Activated CD4-positive, alpha-beta T cell treated with anti-CD3 and anti-CD28 coated beads for 36 hours (primary cell): ENCODE measurements around the gene MAN2A2. TPM values are rescaled to one million over a fixed set of nuclear protein-coding genes. Genes with fewer than 3 reads are reported as not detected.
"Not testable (repeated sequence)": the region's sequence is repeated elsewhere in the genome, so short reads cannot be mapped to it uniquely, and the experiment has no call there.

ENCODE experiments used
- ATAC-seq: fragments of 200-7000 bp; cut with Tn5 transposase; one replicate; pipeline ENCODE4 v1.10.0; 2021; ENCODE audit warnings: mild to moderate bottlenecking, moderate library complexity
- CTCF ChIA-PET: fragments of 350-600 bp; sonication (Branson Sonifier 250); formaldehyde crosslinking; loops from one replicate; lab custom pipeline; 2021; ENCODE audit warnings: antibody characterized with exemption; lab: Charles Lee
- POLR2A ChIA-PET: fragments of 350-600 bp; sonication (Branson Sonifier 250); formaldehyde crosslinking; loops from one replicate; lab custom pipeline; 2021; ENCODE audit warnings: antibody characterized with exemption, inconsistent platforms; lab: Charles Lee
- DNase-seq: peaks from one replicate; pipeline ENCODE4 v3.0.0-alpha.2; 2020
- H3K27ac Mint-ChIP-seq: one replicate; pipeline ENCODE4 v1.8.0; 2021; ENCODE audit warnings: mixed read lengths
- H3K27me3 Mint-ChIP-seq: one replicate; pipeline ENCODE4 v1.8.0; 2021; ENCODE audit warnings: mixed read lengths
- H3K36me3 Mint-ChIP-seq: one replicate; pipeline ENCODE4 v1.8.0; 2021; ENCODE audit warnings: low read depth, mixed read lengths
- H3K4me1 Mint-ChIP-seq: one replicate; pipeline ENCODE4 v1.8.0; 2021; ENCODE audit warnings: mixed read lengths
- H3K4me3 Mint-ChIP-seq: one replicate; pipeline ENCODE4 v1.8.0; 2021; ENCODE audit warnings: mild to moderate bottlenecking, moderate library complexity, mixed read lengths
- H3K9me3 Mint-ChIP-seq: one replicate; pipeline ENCODE4 v1.8.0; 2021; ENCODE audit warnings: low read depth, mixed read lengths
- intact Hi-C, 2 experiments: fragments of 100-400 bp; cut with DNase I in 1 of 2; cut with micrococcal nuclease in 1 of 2; formaldehyde crosslinking; loops; one replicate each; pipeline versions ENCODE4 v1.14.2 to v1.15.1; 2022 to 2024; cut with DNase I, micrococcal nuclease
- total RNA-seq, 2 experiments: library from RNA; stranded (reverse); gene quantifications; one replicate each; pipeline ENCODE4 v1.2.3, GENCODE V29; 2021

Gene MAN2A2
- total RNA-seq, 2 experiments from 2014 or later: 76.6 to 104 TPM

DNA sequence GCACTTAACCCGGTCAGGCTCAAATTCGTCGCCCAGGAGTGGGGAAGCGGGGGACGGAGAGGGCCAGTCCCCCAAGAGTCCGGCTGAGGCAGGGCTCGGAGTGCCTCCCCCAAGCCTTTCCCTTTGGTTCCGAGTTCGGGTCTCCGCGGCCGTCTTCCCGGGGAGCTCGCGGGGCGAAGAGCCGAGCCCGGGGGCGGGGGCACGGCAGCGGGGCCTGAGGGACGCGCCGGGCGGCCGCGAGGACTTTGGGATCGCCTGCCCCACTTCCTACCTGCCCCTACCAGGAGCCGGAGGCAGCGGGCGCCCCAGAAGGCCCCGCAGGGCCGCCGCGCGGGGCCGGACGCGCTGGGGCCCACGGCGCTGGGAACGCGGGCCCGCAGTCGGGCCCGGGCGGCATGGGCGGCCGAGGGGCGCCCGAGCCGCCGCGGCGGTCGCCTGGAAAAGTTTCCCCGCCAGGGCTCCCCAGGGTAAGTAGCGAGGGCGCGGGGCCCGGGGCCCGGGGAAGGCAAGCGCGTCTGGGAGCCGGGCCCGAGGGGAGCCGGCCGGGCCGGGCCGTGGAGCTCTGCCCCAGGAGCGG is 31.9 kb upstream of the MAN2A2 start:
- ATAC-seq: no peak
- Mint-ChIP-seq H3K27ac (peak overlapping the region; percentile 98), H3K9me3 (no peaks in the 10 kb centered on the region), H3K36me3 (peaks cover 56% of the 10 kb centered on the region), H3K4me3 (peak overlapping the region; percentile 90), H3K4me1 (peaks cover 55% of the 10 kb centered on the region), H3K27me3 (peaks cover 1% of the 10 kb centered on the region)
- peak; percentile 61 for DNase-seq
- CTCF ChIA-PET: interaction anchor here (0.6 to 2.2 kb wide), 5 partner anchors 14 to 63 kb away, joined by 3 to 8 read pairs (median 5); no protein-coding TSS in a partner anchor
- intact Hi-C loops: loop anchor here (1.0 to 10.0 kb wide), 4 partner anchors 31 to 224 kb away; partner anchors contain the start of gene HDDC3 (in 1 of the 2)
- POLR2A ChIA-PET: interaction anchor here (0.8 to 2.4 kb wide), 7 partner anchors 19 to 57 kb away, joined by 3 to 19 read pairs (median 5); no protein-coding TSS in a partner anchor

DNA sequence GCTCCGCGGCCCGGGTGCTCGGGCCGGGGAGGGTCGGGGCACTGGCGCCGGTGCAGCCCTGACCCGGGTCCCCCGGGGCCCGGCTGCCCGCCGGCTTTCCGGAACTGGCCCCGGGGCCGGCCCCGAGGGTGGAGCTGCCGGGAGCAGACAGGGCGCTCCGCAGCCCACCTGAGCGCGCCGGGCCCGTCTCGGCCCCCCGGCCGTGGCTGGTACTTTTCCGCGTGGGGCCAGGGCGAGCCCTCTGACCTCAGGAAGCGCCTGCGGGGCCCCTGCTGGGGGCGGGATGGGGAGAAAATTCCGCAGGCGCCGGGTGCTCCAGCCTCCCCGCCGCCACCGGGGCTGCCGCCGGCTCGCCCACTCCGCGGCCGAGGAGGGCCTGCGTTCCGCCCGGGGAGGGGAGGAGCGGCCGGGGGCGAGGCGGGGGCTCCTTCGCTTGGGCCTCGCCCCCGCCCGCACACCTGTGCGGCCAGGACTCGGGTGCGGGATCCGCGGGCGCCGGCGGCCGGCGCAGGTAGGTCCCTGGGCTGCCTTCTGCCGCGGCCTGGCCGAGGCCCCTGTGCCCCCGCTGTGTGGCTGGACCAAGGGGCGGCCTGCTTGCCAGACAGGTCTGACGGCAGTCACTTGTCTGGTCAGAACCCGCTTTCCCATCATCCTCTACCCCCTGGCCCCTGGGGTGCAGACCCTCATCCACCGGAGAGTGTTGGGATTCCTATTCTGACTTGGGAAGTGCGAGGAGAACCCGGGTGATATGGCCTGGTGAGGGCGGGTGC is 31.2 kb upstream of the MAN2A2 start:
- Mint-ChIP-seq H3K36me3 (peaks cover 63% of the 10 kb centered on the region), H3K4me1 (peaks cover 55% of the 10 kb centered on the region), H3K27me3 (peaks cover 1% of the 10 kb centered on the region), H3K4me3 (peak overlapping the region; percentile 94), H3K9me3 (no peaks in the 10 kb centered on the region), H3K27ac (peak overlapping the region; percentile 94)
- ATAC-seq: no peak
- ChIA-PET POLR2A (interaction anchor here (1.2 to 2.4 kb wide), 6 partner anchors 19 to 58 kb away, joined by 3 to 19 read pairs (median 6); no protein-coding TSS in a partner anchor), CTCF (interaction anchor here (0.6 to 1.6 kb wide), 4 partner anchors 14 to 63 kb away, joined by 3 to 6 read pairs (median 4); no protein-coding TSS in a partner anchor)
- intact Hi-C loops: loop anchor here (1.0 to 10.0 kb wide), 7 partner anchors 15 to 225 kb away; partner anchors contain the start of genes BLM (in 1 of the 2) and HDDC3 (in 1 of the 2)
- DNase-seq: peak; percentile 56

- peak; percentile 64 for ATAC-seq
- H3K27me3 Mint-ChIP-seq: no peaks in the 10 kb centered on the region
- H3K36me3 Mint-ChIP-seq: peaks cover 71% of the 10 kb centered on the region
- peak; percentile 83 for DNase-seq
- H3K9me3 Mint-ChIP-seq: no peaks in the 10 kb centered on the region
- H3K4me1 Mint-ChIP-seq: peaks cover 52% of the 10 kb centered on the region
- H3K4me3 Mint-ChIP-seq: peak overlapping the region; percentile 94
- ChIA-PET CTCF (interaction anchor here (0.7 to 2.0 kb wide), 3 partner anchors 14 to 193 kb away, joined by 4 to 12 read pairs (median 6); partner anchors contain the start of gene HDDC3), POLR2A (interaction anchor here (0.6 to 2.4 kb wide), 7 partner anchors 9 to 485 kb away, joined by 3 to 17 read pairs (median 4); partner anchors contain the start of genes BLM and IQGAP1)
- intact Hi-C loops: loop anchor here (1.0 to 10.0 kb wide), 7 partner anchors 16 to 225 kb away; partner anchors contain the start of gene BLM (in 1 of the 2)
- H3K27ac Mint-ChIP-seq: peak overlapping the region; percentile 94
Observed at GRCh38 chr15:90872486-90873184, 30.5 kb upstream of the MAN2A2 start.

DNA sequence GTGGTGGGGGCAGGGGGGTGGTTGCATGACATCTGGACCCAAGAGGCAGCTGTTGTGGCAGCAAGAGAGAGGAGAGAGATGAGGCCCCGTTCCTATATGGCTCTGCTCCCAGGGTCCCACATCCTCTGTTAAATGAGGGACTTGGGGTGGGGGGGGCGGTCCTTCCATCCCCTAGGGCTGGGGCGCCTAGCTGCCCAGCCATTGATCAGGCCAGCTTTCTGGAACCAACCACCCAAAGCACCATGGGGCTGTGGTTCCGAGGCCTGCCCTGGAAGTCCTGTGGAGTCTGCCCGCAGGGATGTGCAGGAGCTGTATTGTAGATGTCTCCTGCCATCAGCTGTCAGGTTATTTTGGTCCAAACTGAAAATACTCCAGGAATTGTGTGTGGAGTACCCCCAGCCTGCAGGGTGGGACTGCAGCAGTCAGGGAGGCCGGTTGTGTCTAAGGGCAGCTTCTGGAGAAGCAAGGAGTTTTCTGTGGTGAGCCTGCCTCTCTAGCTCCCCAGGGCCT is 29.6 kb upstream of the MAN2A2 start:
- intact Hi-C loops: loop anchor here (1.0 to 10.0 kb wide), 7 partner anchors 17 to 226 kb away; partner anchors contain the start of gene BLM (in 1 of the 2)
- ATAC-seq (no peak), DNase-seq (no peak)
- Mint-ChIP-seq H3K9me3 (no peaks in the 10 kb centered on the region), H3K27me3 (no peaks in the 10 kb centered on the region), H3K36me3 (peaks cover 78% of the 10 kb centered on the region), H3K4me1 (peaks cover 44% of the 10 kb centered on the region), H3K27ac (peak overlapping the region; percentile 94), H3K4me3 (peak overlapping the region; percentile 94)
- POLR2A ChIA-PET: interaction anchor here (0.6 to 2.4 kb wide), 8 partner anchors 14 to 156 kb away, joined by 3 to 17 read pairs (median 4); partner anchors contain the start of gene BLM
- CTCF ChIA-PET: interaction anchor here (0.7 to 2.0 kb wide), 7 partner anchors 13 to 194 kb away, joined by 3 to 12 read pairs (median 4); partner anchors contain the start of gene HDDC3

GRCh38 chr15:90873998-90874605 is 29.0 kb upstream of the MAN2A2 start:
- Mint-ChIP-seq H3K27me3 (no peaks in the 10 kb centered on the region), H3K9me3 (no peaks in the 10 kb centered on the region), H3K4me1 (peaks cover 39% of the 10 kb centered on the region), H3K4me3 (peak overlapping the region; percentile 94), H3K36me3 (peaks cover 79% of the 10 kb centered on the region), H3K27ac (peak overlapping the region; percentile 79)
- intact Hi-C loops: loop anchor here (1.0 to 10.0 kb wide), 7 partner anchors 17 to 227 kb away; partner anchors contain the start of gene BLM (in 1 of the 2)
- DNase-seq (peak; percentile 42), ATAC-seq (no peak)
- ChIA-PET CTCF (interaction anchor here (0.7 to 2.0 kb wide), 6 partner anchors 12 to 158 kb away, joined by 3 to 12 read pairs (median 3); no protein-coding TSS in a partner anchor), POLR2A (interaction anchor here (0.6 to 2.4 kb wide), 6 partner anchors 14 to 79 kb away, joined by 3 to 17 read pairs (median 5); no protein-coding TSS in a partner anchor)

DNA sequence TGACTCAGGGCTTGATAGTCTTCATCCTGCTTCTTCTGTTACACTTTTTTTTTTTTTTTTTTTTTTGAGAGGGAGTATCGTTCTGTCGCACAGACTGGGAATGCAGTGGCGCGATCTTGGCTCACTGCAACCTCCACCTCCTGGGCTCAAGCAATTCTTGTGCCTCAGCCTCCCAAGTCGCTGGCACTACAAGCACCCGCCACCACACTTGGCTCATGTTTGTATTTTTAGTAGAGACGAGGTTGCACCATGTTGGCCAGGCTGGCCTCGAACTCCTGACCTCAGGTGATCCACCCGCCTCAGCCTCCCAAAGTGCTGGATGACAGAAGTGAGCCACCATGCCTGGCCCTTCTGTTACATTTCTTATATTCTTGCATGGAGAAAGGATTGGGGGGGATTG is 28.1 kb upstream of the MAN2A2 start:
- not testable (repeated sequence) for DNase-seq, H3K9me3 Mint-ChIP-seq, H3K27me3 Mint-ChIP-seq, ATAC-seq
- peaks cover 81% of the 10 kb centered on the region for H3K36me3 Mint-ChIP-seq
- ChIA-PET POLR2A (interaction anchor here (1.0 kb wide), 1 partner anchor 49 kb away, joined by 3 read pairs; no protein-coding TSS in a partner anchor), CTCF (interaction anchor here (1.0 to 1.5 kb wide), 2 partner anchors 11 to 58 kb away, joined by 3 to 5 read pairs; no protein-coding TSS in a partner anchor)
- H3K4me3 Mint-ChIP-seq: peak overlapping the region; percentile 94
- intact Hi-C loops: loop anchor here (5.0 to 10.0 kb wide), 2 partner anchors 60 to 228 kb away; no protein-coding TSS in a partner anchor
- H3K27ac Mint-ChIP-seq: peak overlapping the region; percentile 65
- peaks cover 30% of the 10 kb centered on the region for H3K4me1 Mint-ChIP-seq

- no peaks in the 10 kb centered on the region for H3K27me3 Mint-ChIP-seq
- peaks cover 24% of the 10 kb centered on the region for H3K4me1 Mint-ChIP-seq
- ChIA-PET POLR2A (no interaction called here), CTCF (interaction anchor here (1.5 kb wide), 1 partner anchor 11 kb away, joined by 5 read pairs; no protein-coding TSS in a partner anchor)
- DNase-seq (no peak), ATAC-seq (no peak)
- H3K27ac Mint-ChIP-seq: peak overlapping the region; percentile 65
- intact Hi-C loops: loop anchor here in 1 of 2 experiments (10.0 kb wide), 1 partner anchor 61 kb away; no protein-coding TSS in a partner anchor
- no peaks in the 10 kb centered on the region for H3K9me3 Mint-ChIP-seq
- peak overlapping the region; percentile 94 for H3K4me3 Mint-ChIP-seq
- peaks cover 79% of the 10 kb centered on the region for H3K36me3 Mint-ChIP-seq
Observed at GRCh38 chr15:90875549-90875981, 27.5 kb upstream of the MAN2A2 start.

- peak overlapping the region; percentile 65 for H3K27ac Mint-ChIP-seq
Observed at GRCh38 chr15:90876046-90876445, 27.1 kb upstream of the MAN2A2 start.

GRCh38 chr15:90876512-90877170 is 26.5 kb upstream of the MAN2A2 start:
- intact Hi-C loops: loop anchor here in 1 of 2 experiments (10.0 kb wide), 1 partner anchor 62 kb away; no protein-coding TSS in a partner anchor
- POLR2A ChIA-PET: no interaction called here
- Mint-ChIP-seq H3K4me3 (peak overlapping the region; percentile 36), H3K27me3 (no peaks in the 10 kb centered on the region), H3K36me3 (peaks cover 78% of the 10 kb centered on the region), H3K27ac (peak overlapping the region; percentile 60), H3K4me1 (peaks cover 21% of the 10 kb centered on the region), H3K9me3 (no peaks in the 10 kb centered on the region)
- DNase-seq: no peak
- CTCF ChIA-PET: interaction anchor here (1.0 to 1.5 kb wide), 2 partner anchors 10 to 26 kb away, joined by 3 to 5 read pairs; no protein-coding TSS in a partner anchor
- no peak for ATAC-seq

More at GRCh38 chr15:90876046-90876445, 27.1 kb upstream of the MAN2A2 start:
- CTCF ChIA-PET: interaction anchor here (1.0 to 1.5 kb wide), 2 partner anchors 10 to 27 kb away, joined by 3 to 5 read pairs; no protein-coding TSS in a partner anchor
- ATAC-seq (no peak), DNase-seq (no peak)
- peaks cover 21% of the 10 kb centered on the region for H3K4me1 Mint-ChIP-seq
- no peaks in the 10 kb centered on the region for H3K27me3 Mint-ChIP-seq
- H3K4me3 Mint-ChIP-seq: peak overlapping the region; percentile 36
- POLR2A ChIA-PET: no interaction called here
- H3K9me3 Mint-ChIP-seq: no peaks in the 10 kb centered on the region
- H3K36me3 Mint-ChIP-seq: peaks cover 78% of the 10 kb centered on the region
- intact Hi-C loops: loop anchor here in 1 of 2 experiments (10.0 kb wide), 1 partner anchor 61 kb away; no protein-coding TSS in a partner anchor
